Glomerular visceral epithelial cell (primary cell): Measurements from ENCODE around the gene UVSSA.

Experiments
- DNase-seq: peaks from one replicate; pipeline ENCODE4 v3.0.0-alpha.2; 2016; ENCODE audit errors: extremely low spot score

UVSSA gene

GRCh38 chr4:1407657-1408333, 60.8 kb downstream of the UVSSA start:
- DNase-seq = no peak

- DNase-seq = no peak
Observed at GRCh38 chr4:1408418-1408817, 61.4 kb downstream of the UVSSA start.

GRCh38 chr4:1409079-1409478, 62.1 kb downstream of the UVSSA start:
- no peak for DNase-seq

GRCh38 chr4:1409491-1410425, 62.8 kb downstream of the UVSSA start:
- DNase-seq = no peak

- DNase-seq = peak; percentile 42
Observed at GRCh38 chr4:1410491-1411325, 63.7 kb downstream of the UVSSA start.

GRCh38 chr4:1411436-1412375, 64.7 kb downstream of the UVSSA start:
- no peak for DNase-seq

- no peak for DNase-seq
Observed at GRCh38 chr4:1412376-1413203, 65.6 kb downstream of the UVSSA start.

- no peak for DNase-seq
Observed at GRCh38 chr4:1413204-1413663, 66.2 kb downstream of the UVSSA start.

GRCh38 chr4:1413687-1414479, 66.9 kb downstream of the UVSSA start:
- DNase-seq = no peak

- DNase-seq = no peak
Observed at GRCh38 chr4:1414831-1415680, 68.0 kb downstream of the UVSSA start.

GRCh38 chr4:1415681-1415981, 68.6 kb downstream of the UVSSA start:
- no peak for DNase-seq

- no peak for DNase-seq
Observed at GRCh38 chr4:1416051-1416947, 69.3 kb downstream of the UVSSA start.

GRCh38 chr4:1416948-1417260, 69.9 kb downstream of the UVSSA start:
- DNase-seq = no peak

GRCh38 chr4:1417522-1418390, 70.7 kb downstream of the UVSSA start:
- DNase-seq = peak; percentile 19

- DNase-seq = no peak
Observed at GRCh38 chr4:1418494-1419285, 71.7 kb downstream of the UVSSA start.

- DNase-seq = no peak
Observed at GRCh38 chr4:1419708-1420107, 72.7 kb downstream of the UVSSA start.
